Activated T-helper 1 cell treated with anti-CD3 and anti-CD28 coated beads, Interleukin-2, amount 50 U/mL, for 16 hours (primary cell): ENCODE measurements around the gene TIGAR.
A peak's percentile ranks its signal among the peaks of the same experiment; 100 is the strongest.

Experiments
- DNase-seq, 2 donors: peaks; one replicate each; pipeline ENCODE4 v3.0.0-alpha.2; 2020; ENCODE audit warnings: low read depth in 1 of 2, low spot score in 1 of 2

TIGAR gene

DNA sequence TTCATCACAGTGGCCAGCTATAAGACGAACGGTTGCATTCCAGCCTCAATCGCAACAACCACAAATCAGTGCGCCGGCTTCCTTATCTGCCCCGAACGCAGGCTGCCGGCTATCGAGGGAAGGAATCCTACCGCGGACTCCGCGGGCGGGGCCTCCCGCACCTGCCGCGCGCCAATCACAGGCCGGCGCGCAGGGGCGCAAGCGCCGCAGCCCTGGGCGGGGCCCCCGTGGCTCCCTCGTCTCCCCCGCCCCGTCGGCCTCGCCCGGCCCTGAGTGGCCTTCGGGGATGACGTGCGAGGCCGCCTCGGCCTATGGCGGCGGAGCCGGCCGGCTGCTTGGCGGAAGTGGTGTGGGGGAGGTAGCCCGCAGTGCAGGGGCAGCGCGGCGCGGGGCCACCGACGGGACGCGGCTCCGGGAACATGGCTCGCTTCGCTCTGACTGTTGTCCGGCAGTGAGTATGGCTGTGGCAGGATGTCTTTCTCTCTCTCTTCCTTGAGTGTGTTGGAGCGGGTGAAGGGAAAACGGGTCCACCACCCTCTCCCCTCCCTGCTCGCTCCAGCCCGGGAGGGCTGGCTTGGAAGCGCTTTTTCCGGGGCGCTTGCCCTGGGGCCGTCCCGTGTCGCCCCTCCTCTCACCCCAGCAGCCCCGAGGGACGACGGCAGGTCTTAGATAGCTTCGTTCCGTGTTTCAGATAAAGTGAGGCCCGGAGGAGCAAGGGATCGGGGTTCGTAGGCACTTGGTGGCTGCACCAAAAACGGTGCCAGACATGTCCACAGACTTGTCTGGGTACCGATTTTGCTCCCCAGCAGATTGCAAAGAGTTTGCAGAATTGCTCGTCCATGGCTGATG is at the start of gene TIGAR:
Gene TIGAR, plus strand, starts transcription at position 361 of the 849 bp plus-strand sequence. Its CDS starts 59 bp downstream, at position 420.
- DNase-seq: peak; percentile 76 to 91

DNA sequence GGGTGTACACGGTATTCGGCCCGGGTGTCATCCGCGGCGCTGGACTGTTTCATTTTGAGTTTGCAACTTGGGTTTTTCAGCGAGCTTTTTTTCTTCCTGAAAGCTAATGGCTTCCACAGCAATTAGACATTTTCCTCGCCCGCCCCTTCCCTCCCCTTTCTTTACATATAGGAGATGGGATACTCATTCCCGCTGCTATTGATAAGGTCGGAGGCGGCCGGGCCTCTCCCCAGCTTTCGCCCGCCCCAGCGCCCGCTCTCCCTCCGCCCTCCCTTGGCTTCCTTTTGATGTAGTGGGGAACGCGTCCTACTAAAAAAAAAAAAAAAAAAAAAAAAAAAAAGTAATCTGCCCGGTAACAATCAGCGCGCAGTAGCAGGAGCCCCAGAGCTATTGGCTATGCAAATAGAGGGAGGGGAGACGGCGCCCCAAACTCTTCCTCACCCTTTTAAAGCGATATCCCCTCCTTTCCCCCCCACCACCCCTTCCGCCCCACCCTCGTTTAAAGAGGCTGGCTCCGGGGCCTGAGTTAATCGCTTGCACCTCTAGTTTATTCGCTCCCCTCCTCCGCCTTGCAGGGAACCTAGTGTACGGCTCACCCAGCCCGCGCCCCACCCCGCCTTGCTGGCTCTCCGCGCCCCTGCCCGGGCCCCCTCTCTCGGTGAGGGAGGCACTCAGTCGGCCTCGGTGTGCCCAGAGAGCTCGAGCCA is 49.1 kb upstream of the TIGAR start:
- peak; percentile 72 to 80 for DNase-seq

DNA sequence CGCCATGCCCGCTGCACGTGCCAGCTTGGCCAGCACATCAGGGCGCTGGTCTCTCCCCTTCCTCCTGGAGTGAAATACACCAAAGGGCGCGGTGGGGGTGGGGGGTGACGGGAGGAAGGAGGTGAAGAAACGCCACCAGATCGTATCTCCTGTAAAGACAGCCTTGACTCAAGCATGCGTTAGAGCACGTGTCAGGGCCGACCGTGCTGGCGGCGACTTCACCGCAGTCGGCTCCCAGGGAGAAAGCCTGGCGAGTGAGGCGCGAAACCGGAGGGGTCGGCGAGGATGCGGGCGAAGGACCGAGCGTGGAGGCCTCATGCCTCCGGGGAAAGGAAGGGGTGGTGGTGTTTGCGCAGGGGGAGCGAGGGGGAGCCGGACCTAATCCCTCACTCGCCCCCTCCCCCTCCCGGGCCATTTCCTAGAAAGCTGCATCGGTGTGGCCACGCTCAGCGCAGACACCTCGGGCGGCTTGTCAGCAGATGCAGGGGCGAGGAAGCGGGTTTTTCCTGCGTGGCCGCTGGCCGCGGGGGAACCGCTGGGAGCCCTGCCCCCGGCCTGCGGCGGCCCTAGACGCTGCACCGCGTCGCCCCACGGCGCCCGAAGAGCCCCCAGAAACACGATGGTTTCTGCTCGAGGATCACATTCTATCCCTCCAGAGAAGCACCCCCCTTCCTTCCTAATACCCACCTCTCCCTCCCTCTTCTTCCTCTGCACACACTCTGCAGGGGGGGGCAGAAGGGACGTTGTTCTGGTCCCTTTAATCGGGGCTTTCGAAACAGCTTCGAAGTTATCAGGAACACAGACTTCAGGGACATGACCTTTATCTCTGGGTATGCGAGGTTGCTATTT is 48.4 kb upstream of the TIGAR start:
- DNase-seq: peak in 1 of 2 donors; percentile 26

DNA sequence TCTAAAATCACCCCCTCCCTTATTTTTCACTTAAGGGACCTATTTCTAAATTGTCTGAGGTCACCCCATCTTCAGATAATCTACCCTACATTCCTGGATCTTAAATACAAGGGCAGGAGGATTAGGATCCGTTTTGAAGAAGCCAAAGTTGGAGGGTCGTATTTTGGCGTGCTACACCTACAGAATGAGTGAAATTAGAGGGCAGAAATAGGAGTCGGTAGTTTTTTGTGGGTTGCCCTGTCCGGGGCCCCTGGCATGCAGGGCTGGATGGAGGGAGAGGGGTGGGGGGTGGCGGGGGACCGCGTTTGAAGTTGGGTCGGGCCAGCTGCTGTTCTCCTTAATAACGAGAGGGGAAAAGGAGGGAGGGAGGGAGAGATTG is 47.8 kb upstream of the TIGAR start:
- DNase-seq: no peak

GRCh38 chr12:4273652-4274395 is 47.2 kb upstream of the TIGAR start, which contains the start of gene CCND2:
CCND2 (plus strand) TSS chr12:4273762; CDS start chr12:4274041, 279 bp downstream.
- DNase-seq: peak; percentile 28 to 67

GRCh38 chr12:4274396-4275015 is 46.5 kb upstream of the TIGAR start:
- no peak for DNase-seq

GRCh38 chr12:4275016-4275869 is 45.8 kb upstream of the TIGAR start:
- no peak for DNase-seq

DNA sequence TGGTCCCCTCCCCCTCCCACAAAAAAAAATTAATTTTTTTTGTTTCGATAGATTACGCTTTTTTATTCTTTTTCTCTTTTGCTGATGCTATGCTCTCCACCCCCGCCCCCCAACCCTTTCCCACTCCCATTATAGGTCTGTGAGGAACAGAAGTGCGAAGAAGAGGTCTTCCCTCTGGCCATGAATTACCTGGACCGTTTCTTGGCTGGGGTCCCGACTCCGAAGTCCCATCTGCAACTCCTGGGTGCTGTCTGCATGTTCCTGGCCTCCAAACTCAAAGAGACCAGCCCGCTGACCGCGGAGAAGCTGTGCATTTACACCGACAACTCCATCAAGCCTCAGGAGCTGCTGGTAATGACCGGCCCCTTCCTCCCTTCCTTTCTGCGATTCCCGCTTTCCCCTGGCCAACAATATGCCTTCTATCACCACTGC is 45.1 kb upstream of the TIGAR start:
- no peak for DNase-seq

GRCh38 chr12:4276524-4277204 is 44.3 kb upstream of the TIGAR start:
- DNase-seq: peak; percentile 56 to 76

DNA sequence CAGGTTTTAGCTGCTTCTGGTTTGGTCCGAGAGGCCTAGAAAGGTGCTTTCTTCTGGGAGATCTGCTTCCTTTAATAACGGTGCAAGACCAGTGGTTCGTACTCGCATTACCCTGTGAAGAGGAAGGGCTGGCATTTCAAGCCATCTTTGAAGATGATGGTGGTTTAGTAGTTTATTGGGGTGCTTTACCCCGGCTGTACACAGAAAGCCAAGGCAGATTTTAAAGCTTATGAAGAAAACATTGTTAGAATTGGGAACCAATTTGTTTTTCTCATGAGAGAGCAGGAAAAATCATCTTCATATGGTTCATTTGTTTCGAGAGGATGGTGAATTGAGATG is 43.8 kb upstream of the TIGAR start:
- no peak for DNase-seq

GRCh38 chr12:4277857-4278256 is 43.2 kb upstream of the TIGAR start:
- no peak for DNase-seq

- DNase-seq: no peak
These were observed 42.5 kb upstream of the TIGAR start for GRCh38 chr12:4278329-4279197.

- DNase-seq: no peak
These were observed 41.8 kb upstream of the TIGAR start for GRCh38 chr12:4279198-4279690.

DNA sequence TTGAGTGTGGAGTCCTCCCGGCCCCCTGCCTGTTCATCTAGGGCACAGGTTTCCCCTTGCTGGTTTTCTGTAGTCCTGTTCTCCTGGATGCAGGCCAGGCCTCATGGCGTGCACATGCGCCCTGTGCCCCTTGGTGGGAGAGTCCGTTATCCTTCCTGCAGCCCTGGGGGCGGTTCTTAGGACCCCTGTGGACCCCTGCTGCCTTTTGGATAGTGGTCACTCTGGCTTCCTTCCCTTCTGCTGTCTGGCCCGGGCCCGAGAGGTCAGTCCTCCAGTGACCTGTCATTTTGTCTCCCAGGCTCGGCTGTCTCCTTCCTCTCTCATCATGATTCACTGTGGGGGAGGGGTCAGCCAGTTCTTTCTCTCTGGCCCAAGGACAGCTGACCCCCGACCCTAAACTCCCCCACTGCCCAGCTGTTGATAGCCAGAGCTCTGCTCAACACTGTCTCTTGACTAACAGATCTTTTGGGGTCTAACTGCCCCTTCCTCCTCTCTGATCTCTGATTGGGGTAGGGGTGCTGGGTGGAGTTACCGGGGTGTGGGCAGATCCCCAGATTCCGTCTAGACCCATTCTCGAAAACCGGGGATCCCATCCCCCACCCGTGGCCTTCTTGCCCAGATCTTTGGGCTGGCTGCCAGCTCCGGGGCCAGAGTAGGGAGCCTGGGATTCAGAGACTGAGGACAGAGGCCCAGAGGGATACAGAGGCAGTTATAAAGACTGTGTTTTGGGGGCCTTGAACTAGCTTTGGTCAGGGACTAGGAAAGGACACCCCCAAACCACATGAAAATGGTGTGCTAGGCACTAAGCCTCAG is 40.5 kb upstream of the TIGAR start:
- DNase-seq: no peak

GRCh38 chr12:4281173-4281654 is 39.8 kb upstream of the TIGAR start:
- DNase-seq: no peak

DNA sequence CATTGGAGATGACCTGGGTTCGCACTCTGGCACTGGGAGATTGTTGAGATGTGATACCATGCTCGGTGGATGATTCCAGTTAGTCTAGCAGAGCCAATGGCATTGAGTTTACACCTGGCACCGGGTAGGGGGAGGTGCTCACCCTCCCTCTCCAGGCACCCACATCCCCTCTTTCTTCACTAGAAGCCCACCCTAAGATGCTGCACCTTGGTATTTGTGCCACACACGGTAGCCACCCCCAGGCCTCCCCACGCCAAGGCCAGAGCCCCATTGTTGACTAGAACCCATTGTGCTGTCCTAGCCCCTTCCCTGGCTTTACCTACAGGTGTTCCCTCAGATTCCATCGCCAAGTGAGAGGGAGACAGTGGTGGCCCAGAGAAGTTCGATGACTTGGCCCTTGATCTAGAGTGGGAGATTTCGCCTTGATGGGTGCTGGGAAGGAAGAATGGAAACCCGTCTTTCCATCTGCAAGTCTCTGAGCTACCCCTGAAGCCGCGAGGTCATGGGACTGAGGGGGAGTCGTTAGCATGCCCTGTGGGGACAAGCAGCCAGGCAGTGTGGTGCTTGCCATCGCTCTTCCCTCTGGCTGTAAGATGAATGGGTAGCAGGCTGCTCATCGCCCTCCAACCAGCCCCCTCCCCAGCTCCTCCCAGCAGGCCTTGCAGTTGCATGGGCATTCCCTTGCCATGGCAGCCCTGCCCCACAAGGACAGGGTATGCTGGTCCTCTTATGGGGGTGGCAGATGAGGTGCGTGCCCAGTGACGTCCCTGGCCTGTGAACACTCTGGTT is 38.7 kb upstream of the TIGAR start:
- DNase-seq: no peak
